Measurements from ENCODE around the gene GBE1. TPM values are rescaled to one million over a fixed set of nuclear protein-coding genes. Genes with fewer than 3 reads are reported as not detected.

Gene GBE1
- total RNA-seq, 1 experiment from 2014 or later = 12.7 TPM

DNA sequence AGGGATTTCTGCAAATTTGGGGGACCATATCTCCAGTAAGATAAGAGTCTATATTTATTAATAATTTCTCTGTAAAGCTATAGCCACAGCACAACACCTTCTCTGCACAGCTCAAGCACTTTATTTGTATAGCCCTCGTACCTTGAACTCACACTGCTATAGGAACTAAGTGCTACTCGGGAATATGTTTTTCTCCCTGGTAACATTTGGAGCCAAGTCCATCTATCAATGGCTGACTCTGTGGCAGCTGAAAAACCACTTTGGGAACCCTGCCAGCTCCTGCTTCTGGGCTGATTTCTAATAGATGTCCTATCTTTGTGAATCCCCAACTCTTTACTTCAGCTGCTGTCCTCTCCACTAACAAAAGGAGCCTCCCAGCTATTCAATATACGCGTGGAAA, 298.5 kb downstream of the GBE1 start:
- intact Hi-C loops (cut with micrococcal nuclease; ENCODE audit: unreplicated experiment) = loop anchor here (10.0 kb wide), 1 partner anchor 248 kb away; no protein-coding TSS in a partner anchor
- no peak for DNase-seq
- Mint-ChIP-seq H3K4me3 (ENCODE audit: low read depth, unreplicated experiment) (no peak overlapping the region), H3K36me3 (ENCODE audit: insufficient read depth, unreplicated experiment) (no peaks in the 10 kb centered on the region), H3K9me3 (ENCODE audit: low read depth, unreplicated experiment) (no peaks in the 10 kb centered on the region), H3K27me3 (ENCODE audit: unreplicated experiment) (no peaks in the 10 kb centered on the region), H3K27ac (ENCODE audit: unreplicated experiment) (no peak overlapping the region), H3K4me1 (ENCODE audit: low read depth, unreplicated experiment) (no peaks in the 10 kb centered on the region)
- TF ChIP-seq, protein P1, sequence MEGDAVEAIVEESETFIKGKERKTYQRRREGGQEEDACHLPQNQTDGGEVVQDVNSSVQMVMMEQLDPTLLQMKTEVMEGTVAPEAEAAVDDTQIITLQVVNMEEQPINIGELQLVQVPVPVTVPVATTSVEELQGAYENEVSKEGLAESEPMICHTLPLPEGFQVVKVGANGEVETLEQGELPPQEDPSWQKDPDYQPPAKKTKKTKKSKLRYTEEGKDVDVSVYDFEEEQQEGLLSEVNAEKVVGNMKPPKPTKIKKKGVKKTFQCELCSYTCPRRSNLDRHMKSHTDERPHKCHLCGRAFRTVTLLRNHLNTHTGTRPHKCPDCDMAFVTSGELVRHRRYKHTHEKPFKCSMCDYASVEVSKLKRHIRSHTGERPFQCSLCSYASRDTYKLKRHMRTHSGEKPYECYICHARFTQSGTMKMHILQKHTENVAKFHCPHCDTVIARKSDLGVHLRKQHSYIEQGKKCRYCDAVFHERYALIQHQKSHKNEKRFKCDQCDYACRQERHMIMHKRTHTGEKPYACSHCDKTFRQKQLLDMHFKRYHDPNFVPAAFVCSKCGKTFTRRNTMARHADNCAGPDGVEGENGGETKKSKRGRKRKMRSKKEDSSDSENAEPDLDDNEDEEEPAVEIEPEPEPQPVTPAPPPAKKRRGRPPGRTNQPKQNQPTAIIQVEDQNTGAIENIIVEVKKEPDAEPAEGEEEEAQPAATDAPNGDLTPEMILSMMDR (IDR thresholded peaks at IDR 0.05; ENCODE audit: unreplicated experiment) = no peak
- CTCF ChIA-PET = no interaction called here
- BruUV-seq (replicated peaks) = no TSS peak

DNA sequence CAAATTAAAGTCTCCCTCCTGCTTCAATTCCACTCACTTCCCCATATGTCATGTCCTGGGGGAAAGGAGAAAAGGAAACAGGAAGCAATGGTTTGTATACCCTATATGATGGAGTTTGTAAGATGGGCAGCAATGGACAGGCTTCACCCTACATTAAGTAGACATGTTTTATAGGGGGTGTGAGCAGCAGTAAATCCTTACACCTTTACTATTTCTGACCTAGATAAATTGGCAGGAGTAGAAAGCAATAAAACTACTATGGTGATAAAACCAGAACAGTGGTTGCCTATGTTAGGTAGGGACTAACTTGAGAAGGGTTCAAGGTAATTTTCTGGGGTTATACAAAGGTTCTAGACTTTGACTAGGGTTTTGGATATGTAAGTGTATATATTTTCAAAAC, 301.7 kb downstream of the GBE1 start:
- TF ChIP-seq, protein P1 (IDR thresholded peaks at IDR 0.05; ENCODE audit: unreplicated experiment) = no peak
- Mint-ChIP-seq H3K9me3 (ENCODE audit: low read depth, unreplicated experiment) (no peaks in the 10 kb centered on the region), H3K36me3 (ENCODE audit: insufficient read depth, unreplicated experiment) (no peaks in the 10 kb centered on the region), H3K27me3 (ENCODE audit: unreplicated experiment) (no peaks in the 10 kb centered on the region), H3K27ac (ENCODE audit: unreplicated experiment) (no peak overlapping the region), H3K4me1 (ENCODE audit: low read depth, unreplicated experiment) (no peaks in the 10 kb centered on the region), H3K4me3 (ENCODE audit: low read depth, unreplicated experiment) (no peak overlapping the region)
- intact Hi-C loops (cut with micrococcal nuclease; ENCODE audit: unreplicated experiment) = loop anchor here (10.0 kb wide), 1 partner anchor 245 kb away; no protein-coding TSS in a partner anchor
- no TSS peak for BruUV-seq (replicated peaks)
- no peak for DNase-seq
- CTCF ChIA-PET = no interaction called here

DNA sequence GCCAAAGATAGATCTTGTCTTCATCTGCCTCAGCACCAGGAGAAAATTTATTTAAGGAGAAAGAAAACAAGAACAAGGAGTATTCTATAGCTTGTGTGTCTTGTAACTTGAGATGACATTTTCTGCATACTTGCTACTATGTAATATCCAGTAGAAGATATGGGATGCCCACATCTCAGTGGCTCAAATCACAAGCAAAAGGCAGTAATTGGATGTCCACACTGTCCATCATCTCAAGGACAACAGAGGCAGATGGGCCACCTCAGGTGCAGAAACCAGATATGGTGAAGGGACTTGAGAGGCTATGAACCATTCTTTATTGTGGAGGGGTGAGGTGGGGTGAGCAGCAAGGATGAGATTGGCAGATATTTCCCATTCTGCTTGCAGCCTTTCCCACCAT, 309.0 kb downstream of the GBE1 start:
- H3K27me3 Mint-ChIP-seq (ENCODE audit: unreplicated experiment) = no peaks in the 10 kb centered on the region
- no peak overlapping the region for H3K27ac Mint-ChIP-seq (ENCODE audit: unreplicated experiment)
- TF ChIP-seq, protein P1 (IDR thresholded peaks at IDR 0.05; ENCODE audit: unreplicated experiment) = no peak
- CTCF ChIA-PET = no interaction called here
- no peak for DNase-seq
- no peaks in the 10 kb centered on the region for H3K4me1 Mint-ChIP-seq (ENCODE audit: low read depth, unreplicated experiment)
- H3K36me3 Mint-ChIP-seq (ENCODE audit: insufficient read depth, unreplicated experiment) = no peaks in the 10 kb centered on the region
- H3K4me3 Mint-ChIP-seq (ENCODE audit: low read depth, unreplicated experiment) = no peak overlapping the region
- no peaks in the 10 kb centered on the region for H3K9me3 Mint-ChIP-seq (ENCODE audit: low read depth, unreplicated experiment)
- BruUV-seq (replicated peaks) = no TSS peak
- intact Hi-C loops (cut with micrococcal nuclease; ENCODE audit: unreplicated experiment) = no loop called here

DNA sequence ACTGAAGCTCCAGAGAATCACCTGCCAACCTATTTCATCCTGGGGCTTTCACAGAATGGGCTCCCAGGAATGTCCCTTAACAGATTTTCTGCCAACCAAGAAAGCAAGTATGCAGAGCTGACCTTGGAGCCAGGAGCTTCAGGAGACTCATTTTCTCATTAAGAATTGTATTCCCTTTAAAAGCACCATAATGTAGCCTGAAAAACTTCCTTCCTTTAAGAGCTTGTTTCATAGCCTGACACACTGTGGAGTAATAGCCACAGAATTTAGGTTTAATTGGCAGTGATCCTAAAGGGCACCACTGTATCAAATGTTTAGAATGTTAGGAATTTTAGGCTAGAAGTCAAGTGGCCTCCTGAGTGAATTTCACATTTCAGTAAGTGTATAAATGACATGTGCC, 309.8 kb downstream of the GBE1 start:
- no peaks in the 10 kb centered on the region for H3K36me3 Mint-ChIP-seq (ENCODE audit: insufficient read depth, unreplicated experiment)
- TF ChIP-seq, protein P1 (IDR thresholded peaks at IDR 0.05; ENCODE audit: unreplicated experiment) = no peak
- H3K27me3 Mint-ChIP-seq (ENCODE audit: unreplicated experiment) = no peaks in the 10 kb centered on the region
- H3K9me3 Mint-ChIP-seq (ENCODE audit: low read depth, unreplicated experiment) = no peaks in the 10 kb centered on the region
- no TSS peak for BruUV-seq (replicated peaks)
- CTCF ChIA-PET = no interaction called here
- intact Hi-C loops (cut with micrococcal nuclease; ENCODE audit: unreplicated experiment) = no loop called here
- H3K4me3 Mint-ChIP-seq (ENCODE audit: low read depth, unreplicated experiment) = no peak overlapping the region
- no peak overlapping the region for H3K27ac Mint-ChIP-seq (ENCODE audit: unreplicated experiment)
- no peaks in the 10 kb centered on the region for H3K4me1 Mint-ChIP-seq (ENCODE audit: low read depth, unreplicated experiment)
- no peak for DNase-seq
